ENCODE results near the gene HS2ST1. TPM values are rescaled to one million over a fixed set of nuclear protein-coding genes. Genes with fewer than 3 reads are reported as not detected.

Gene HS2ST1
- polyA plus RNA-seq, 1 donor: 32.2 TPM

DNA sequence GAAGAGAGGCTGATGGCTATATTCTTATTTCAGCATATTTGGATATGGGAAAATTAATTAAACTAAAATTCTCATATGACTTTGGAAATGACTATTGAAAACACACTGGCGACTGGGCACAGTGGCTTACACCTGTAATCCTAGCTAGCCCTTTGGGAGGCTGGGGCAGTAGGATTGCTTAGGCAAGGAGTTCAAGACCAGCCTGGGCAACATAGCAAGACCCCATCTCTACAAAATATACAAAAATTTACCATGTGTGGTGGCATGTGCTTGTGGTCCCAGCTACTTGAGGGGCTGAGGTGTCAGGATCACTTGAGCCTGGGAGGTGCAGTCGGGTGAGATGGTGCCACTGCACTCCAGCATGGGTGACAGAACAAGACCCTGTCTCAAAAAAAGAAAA, 26.2 kb downstream of the HS2ST1 start:
- Histone ChIP-seq H3K27me3 (ENCODE audit: control insufficient read depth, insufficient read depth, low read length) (no peaks in the 10 kb centered on the region), H3K4me1 (ENCODE audit: control insufficient read depth, insufficient read depth, low read length) (no peaks in the 10 kb centered on the region), H3K36me3 (ENCODE audit: control insufficient read depth, insufficient read depth, low read length) (no peaks in the 10 kb centered on the region), H3K4me3 (ENCODE audit: low read length) (no peak overlapping the region), H3K9me3 (ENCODE audit: control insufficient read depth, low read depth, low read length) (no peaks in the 10 kb centered on the region), H3K27ac (ENCODE audit: low read length) (no peak overlapping the region)
- no peak for DNase-seq
- 100% methylated on average over 1 of the region's 2 CpGs for WGBS (ENCODE audit: insufficient coverage, low lambda C conversion rate)

GRCh38 chr1:86942042-86942441, 27.6 kb downstream of the HS2ST1 start:
- Histone ChIP-seq H3K4me3 (ENCODE audit: low read length) (no peak overlapping the region), H3K9me3 (ENCODE audit: control insufficient read depth, low read depth, low read length) (no peaks in the 10 kb centered on the region), H3K27ac (ENCODE audit: low read length) (no peak overlapping the region), H3K4me1 (ENCODE audit: control insufficient read depth, insufficient read depth, low read length) (no peaks in the 10 kb centered on the region), H3K27me3 (ENCODE audit: control insufficient read depth, insufficient read depth, low read length) (no peaks in the 10 kb centered on the region), H3K36me3 (ENCODE audit: control insufficient read depth, insufficient read depth, low read length) (no peaks in the 10 kb centered on the region)
- WGBS (ENCODE audit: insufficient coverage, low lambda C conversion rate): 50% methylated on average over 1 of the region's 1 CpG
- no peak for DNase-seq

- H3K27ac ChIP-seq (ENCODE audit: low read length): no peak overlapping the region
- H3K4me1 ChIP-seq (ENCODE audit: control insufficient read depth, insufficient read depth, low read length): no peaks in the 10 kb centered on the region
- no peak for DNase-seq
- no peaks in the 10 kb centered on the region for H3K36me3 ChIP-seq (ENCODE audit: control insufficient read depth, insufficient read depth, low read length)
- no peaks in the 10 kb centered on the region for H3K9me3 ChIP-seq (ENCODE audit: control insufficient read depth, low read depth, low read length)
- H3K27me3 ChIP-seq (ENCODE audit: control insufficient read depth, insufficient read depth, low read length): no peaks in the 10 kb centered on the region
- H3K4me3 ChIP-seq (ENCODE audit: low read length): no peak overlapping the region
These were observed 28.3 kb downstream of the HS2ST1 start for GRCh38 chr1:86942743-86943142.

- no peaks in the 10 kb centered on the region for H3K4me1 ChIP-seq (ENCODE audit: control insufficient read depth, insufficient read depth, low read length)
- DNase-seq: no peak
- WGBS (ENCODE audit: insufficient coverage, low lambda C conversion rate): 100% methylated on average over 1 of the region's 5 CpGs
These were observed 33.8 kb downstream of the HS2ST1 start for GRCh38 chr1:86948212-86948611.

GRCh38 chr1:86950712-86951419, 36.4 kb downstream of the HS2ST1 start:
- Histone ChIP-seq H3K4me1 (ENCODE audit: control insufficient read depth, insufficient read depth, low read length) (no peaks in the 10 kb centered on the region), H3K36me3 (ENCODE audit: control insufficient read depth, insufficient read depth, low read length) (no peaks in the 10 kb centered on the region), H3K27me3 (ENCODE audit: control insufficient read depth, insufficient read depth, low read length) (no peaks in the 10 kb centered on the region), H3K9me3 (ENCODE audit: control insufficient read depth, low read depth, low read length) (no peaks in the 10 kb centered on the region), H3K27ac (ENCODE audit: low read length) (no peak overlapping the region), H3K4me3 (ENCODE audit: low read length) (no peak overlapping the region)
- WGBS (ENCODE audit: insufficient coverage, low lambda C conversion rate): 63% methylated on average over 2 of the region's 5 CpGs
- no peak for DNase-seq

More at GRCh38 chr1:86948212-86948611, 33.8 kb downstream of the HS2ST1 start:
- no peaks in the 10 kb centered on the region for H3K36me3 ChIP-seq (ENCODE audit: control insufficient read depth, insufficient read depth, low read length)
- H3K9me3 ChIP-seq (ENCODE audit: control insufficient read depth, low read depth, low read length): no peaks in the 10 kb centered on the region
- H3K27ac ChIP-seq (ENCODE audit: low read length): no peak overlapping the region
- H3K27me3 ChIP-seq (ENCODE audit: control insufficient read depth, insufficient read depth, low read length): no peaks in the 10 kb centered on the region
- H3K4me3 ChIP-seq (ENCODE audit: low read length): no peak overlapping the region

GRCh38 chr1:86951430-86951829, 37.0 kb downstream of the HS2ST1 start:
- no peaks in the 10 kb centered on the region for H3K9me3 ChIP-seq (ENCODE audit: control insufficient read depth, low read depth, low read length)
- no peak overlapping the region for H3K4me3 ChIP-seq (ENCODE audit: low read length)
- no peaks in the 10 kb centered on the region for H3K36me3 ChIP-seq (ENCODE audit: control insufficient read depth, insufficient read depth, low read length)
- H3K27ac ChIP-seq (ENCODE audit: low read length): no peak overlapping the region
- H3K4me1 ChIP-seq (ENCODE audit: control insufficient read depth, insufficient read depth, low read length): no peaks in the 10 kb centered on the region
- no peaks in the 10 kb centered on the region for H3K27me3 ChIP-seq (ENCODE audit: control insufficient read depth, insufficient read depth, low read length)
- no CpG with 5 or more reads among the region's 1 CpG for WGBS (ENCODE audit: insufficient coverage, low lambda C conversion rate)
- DNase-seq: no peak

- no peaks in the 10 kb centered on the region for H3K9me3 ChIP-seq (ENCODE audit: control insufficient read depth, low read depth, low read length)
- no peaks in the 10 kb centered on the region for H3K27me3 ChIP-seq (ENCODE audit: control insufficient read depth, insufficient read depth, low read length)
- WGBS (ENCODE audit: insufficient coverage, low lambda C conversion rate): 72% methylated on average over 2 of the region's 3 CpGs
- no peaks in the 10 kb centered on the region for H3K36me3 ChIP-seq (ENCODE audit: control insufficient read depth, insufficient read depth, low read length)
- H3K27ac ChIP-seq (ENCODE audit: low read length): no peak overlapping the region
- H3K4me1 ChIP-seq (ENCODE audit: control insufficient read depth, insufficient read depth, low read length): no peaks in the 10 kb centered on the region
- DNase-seq: no peak
- no peak overlapping the region for H3K4me3 ChIP-seq (ENCODE audit: low read length)
These were observed 38.7 kb downstream of the HS2ST1 start for GRCh38 chr1:86953167-86953566.

DNA sequence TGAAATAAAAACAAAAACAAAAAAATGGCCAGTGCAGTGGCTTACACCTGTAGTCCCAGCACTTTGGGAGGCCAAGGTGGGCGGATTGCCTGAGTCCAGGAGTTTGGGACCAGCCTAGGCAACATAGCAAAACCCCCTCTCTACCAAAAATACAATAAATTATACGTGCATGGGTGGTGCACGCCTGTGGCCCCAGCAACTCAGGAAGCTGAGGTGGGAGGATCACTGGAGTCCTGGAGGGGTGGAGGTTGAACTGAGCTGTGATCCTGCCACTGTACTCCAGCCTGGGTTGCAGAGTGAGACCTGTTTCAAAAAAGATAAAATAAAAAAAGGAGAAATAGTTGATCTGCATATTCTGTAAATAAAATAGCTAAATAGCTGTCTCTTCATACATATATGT, 41.2 kb downstream of the HS2ST1 start:
- no peaks in the 10 kb centered on the region for H3K36me3 ChIP-seq (ENCODE audit: control insufficient read depth, insufficient read depth, low read length)
- no peaks in the 10 kb centered on the region for H3K9me3 ChIP-seq (ENCODE audit: control insufficient read depth, low read depth, low read length)
- DNase-seq: no peak
- no CpG with 5 or more reads among the region's 3 CpGs for WGBS (ENCODE audit: insufficient coverage, low lambda C conversion rate)
- no peaks in the 10 kb centered on the region for H3K4me1 ChIP-seq (ENCODE audit: control insufficient read depth, insufficient read depth, low read length)
- no peak overlapping the region for H3K27ac ChIP-seq (ENCODE audit: low read length)
- no peaks in the 10 kb centered on the region for H3K27me3 ChIP-seq (ENCODE audit: control insufficient read depth, insufficient read depth, low read length)
- no peak overlapping the region for H3K4me3 ChIP-seq (ENCODE audit: low read length)

DNA sequence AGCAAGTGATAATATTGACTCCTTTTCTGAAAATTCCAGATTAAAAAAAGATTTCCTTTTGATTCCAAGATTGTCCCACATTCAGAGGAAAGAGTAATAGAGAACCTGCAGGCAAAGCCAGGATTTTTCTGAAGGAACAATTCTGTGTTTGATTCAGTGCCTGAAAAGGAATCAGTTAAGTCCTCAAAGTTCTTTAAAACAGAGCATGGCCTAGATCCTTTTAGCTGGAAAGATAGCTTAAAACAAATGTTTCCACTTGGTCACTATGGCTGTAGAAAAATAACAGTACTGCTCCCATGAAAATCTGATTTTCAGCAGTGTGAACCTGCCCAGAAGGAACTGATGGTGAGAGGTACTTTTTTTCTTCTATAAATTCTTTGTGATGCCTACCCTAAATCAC, 41.8 kb downstream of the HS2ST1 start:
- Histone ChIP-seq H3K27me3 (ENCODE audit: control insufficient read depth, insufficient read depth, low read length) (no peaks in the 10 kb centered on the region), H3K4me3 (ENCODE audit: low read length) (no peak overlapping the region), H3K9me3 (ENCODE audit: control insufficient read depth, low read depth, low read length) (no peaks in the 10 kb centered on the region), H3K36me3 (ENCODE audit: control insufficient read depth, insufficient read depth, low read length) (no peaks in the 10 kb centered on the region), H3K4me1 (ENCODE audit: control insufficient read depth, insufficient read depth, low read length) (no peaks in the 10 kb centered on the region), H3K27ac (ENCODE audit: low read length) (no peak overlapping the region)
- no peak for DNase-seq

DNA sequence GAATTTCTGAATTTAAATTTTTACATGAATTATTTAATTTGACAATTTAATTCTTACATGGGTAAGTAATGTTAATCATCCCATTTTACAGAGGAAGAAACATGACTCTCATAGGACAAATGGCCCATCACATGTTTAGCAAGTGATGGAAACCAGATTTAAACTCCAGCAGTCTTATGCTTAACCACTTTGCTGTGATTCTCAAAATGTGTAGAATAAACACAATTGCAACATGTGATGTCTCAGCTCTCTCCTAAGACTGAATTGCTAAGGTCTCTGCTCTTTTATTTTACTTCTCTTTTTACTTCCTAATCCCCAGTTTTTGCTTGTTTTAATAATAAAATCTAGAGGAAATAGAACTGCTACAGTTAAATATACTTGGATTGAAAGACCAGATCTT, 42.8 kb downstream of the HS2ST1 start:
- no peak for DNase-seq
- no peaks in the 10 kb centered on the region for H3K4me1 ChIP-seq (ENCODE audit: control insufficient read depth, insufficient read depth, low read length)
- no peaks in the 10 kb centered on the region for H3K9me3 ChIP-seq (ENCODE audit: control insufficient read depth, low read depth, low read length)
- H3K4me3 ChIP-seq (ENCODE audit: low read length): no peak overlapping the region
- no peak overlapping the region for H3K27ac ChIP-seq (ENCODE audit: low read length)
- no peaks in the 10 kb centered on the region for H3K27me3 ChIP-seq (ENCODE audit: control insufficient read depth, insufficient read depth, low read length)
- no peaks in the 10 kb centered on the region for H3K36me3 ChIP-seq (ENCODE audit: control insufficient read depth, insufficient read depth, low read length)

- H3K4me1 ChIP-seq (ENCODE audit: control insufficient read depth, insufficient read depth, low read length): no peaks in the 10 kb centered on the region
- no peak for DNase-seq
- H3K36me3 ChIP-seq (ENCODE audit: control insufficient read depth, insufficient read depth, low read length): no peaks in the 10 kb centered on the region
- peaks cover 10% of the 10 kb centered on the region for H3K9me3 ChIP-seq (ENCODE audit: control insufficient read depth, low read depth, low read length)
- no peak overlapping the region for H3K4me3 ChIP-seq (ENCODE audit: low read length)
- no peaks in the 10 kb centered on the region for H3K27me3 ChIP-seq (ENCODE audit: control insufficient read depth, insufficient read depth, low read length)
- no peak overlapping the region for H3K27ac ChIP-seq (ENCODE audit: low read length)
These were observed 46.1 kb downstream of the HS2ST1 start for GRCh38 chr1:86960548-86960947.

All from large intestine (tissue), 3 donors.